CD4-positive, alpha-beta T cell treated with Interleukin-12 subunit alpha and Interleukin-12 subunit beta, for 1 hour (primary cell): Measurements from ENCODE around the gene ALOX15.
"Not testable (repeated sequence)": the region's sequence is repeated elsewhere in the genome, so short reads cannot be mapped to it uniquely, and the experiment has no call there.

Experiments
- DNase-seq: peaks from one replicate; pipeline ENCODE4 v3.0.0-alpha.2; 2020

Gene ALOX15

DNA sequence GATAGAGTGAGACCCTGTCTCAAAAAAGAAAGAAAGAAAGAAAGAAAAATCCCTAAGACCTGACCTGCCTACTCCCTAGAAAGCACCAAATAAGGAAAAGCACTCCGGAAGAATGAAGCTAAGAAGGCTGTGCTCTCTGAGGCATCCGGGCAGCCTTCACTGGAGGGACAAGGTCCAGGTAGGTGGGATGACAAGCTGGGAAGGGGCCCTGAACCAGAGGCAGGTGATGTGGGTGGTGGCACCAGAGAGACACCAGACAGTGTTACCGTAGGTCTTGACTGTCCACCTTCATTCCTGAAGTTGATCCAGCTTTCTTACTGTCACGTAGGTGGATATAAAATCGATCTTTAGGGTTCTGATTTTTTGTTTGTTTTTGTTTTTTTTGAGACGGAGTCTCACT is 30.8 kb downstream of the ALOX15 start:
- DNase-seq, result no peak

DNA sequence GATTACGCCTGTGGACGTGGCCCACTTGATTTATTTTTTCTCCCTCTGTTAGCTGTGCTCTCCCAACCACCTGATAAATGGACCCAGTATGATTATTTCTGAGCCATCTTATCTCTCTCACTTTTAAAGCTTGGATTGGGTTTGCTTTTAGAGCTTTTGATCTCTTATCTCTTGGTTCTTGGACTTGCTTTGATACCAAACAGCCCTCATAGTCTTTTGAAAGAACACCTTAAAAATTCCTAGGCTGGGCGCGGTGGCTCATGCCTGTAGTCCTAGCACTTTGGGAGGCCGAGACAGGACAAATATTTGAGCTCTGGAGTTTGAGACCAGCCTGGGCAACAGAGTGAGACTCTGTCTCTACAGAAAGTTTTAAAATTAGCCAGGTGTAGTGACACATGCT is 31.3 kb downstream of the ALOX15 start:
- no peak for DNase-seq

DNA sequence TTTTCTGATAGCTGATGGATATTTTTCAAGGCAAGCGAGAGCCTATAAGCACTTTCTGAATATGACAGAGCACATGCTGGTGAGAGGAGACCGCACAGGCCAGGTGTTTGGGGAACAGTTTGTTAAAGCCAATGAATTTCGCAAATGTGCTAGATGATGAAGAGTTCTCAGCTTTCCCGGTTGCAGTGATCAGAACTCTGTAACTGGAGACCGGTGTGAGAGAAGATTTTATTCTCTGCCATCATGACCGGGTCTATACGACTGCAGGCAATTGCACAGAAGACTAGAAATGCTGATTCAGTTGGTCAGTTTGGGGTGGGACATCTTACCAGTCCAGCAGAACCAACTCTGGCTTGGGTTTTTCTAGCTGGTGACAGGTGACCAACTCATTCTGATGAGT is 31.7 kb downstream of the ALOX15 start:
- DNase-seq, result no peak

DNA sequence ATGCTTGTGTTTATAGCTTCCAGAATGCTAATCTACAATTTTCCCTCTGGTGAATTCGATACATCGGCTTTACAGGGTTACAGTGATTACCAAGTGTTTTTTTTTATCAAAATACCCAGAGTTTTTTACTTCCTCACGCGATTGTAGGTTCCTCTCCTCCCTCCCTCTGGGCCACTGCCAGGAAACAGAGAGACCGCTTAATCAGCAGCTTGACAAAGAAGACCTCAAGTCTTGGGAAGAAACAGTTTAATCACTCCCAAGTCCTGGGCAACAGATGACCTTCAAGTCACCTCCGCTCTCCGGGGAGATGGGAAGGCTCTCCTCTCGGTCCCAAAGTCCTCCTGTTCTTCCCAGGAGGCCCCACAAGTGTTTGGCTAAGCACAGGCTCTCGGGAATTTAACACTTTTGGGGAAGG is 33.7 kb downstream of the ALOX15 start:
- no peak for DNase-seq

DNA sequence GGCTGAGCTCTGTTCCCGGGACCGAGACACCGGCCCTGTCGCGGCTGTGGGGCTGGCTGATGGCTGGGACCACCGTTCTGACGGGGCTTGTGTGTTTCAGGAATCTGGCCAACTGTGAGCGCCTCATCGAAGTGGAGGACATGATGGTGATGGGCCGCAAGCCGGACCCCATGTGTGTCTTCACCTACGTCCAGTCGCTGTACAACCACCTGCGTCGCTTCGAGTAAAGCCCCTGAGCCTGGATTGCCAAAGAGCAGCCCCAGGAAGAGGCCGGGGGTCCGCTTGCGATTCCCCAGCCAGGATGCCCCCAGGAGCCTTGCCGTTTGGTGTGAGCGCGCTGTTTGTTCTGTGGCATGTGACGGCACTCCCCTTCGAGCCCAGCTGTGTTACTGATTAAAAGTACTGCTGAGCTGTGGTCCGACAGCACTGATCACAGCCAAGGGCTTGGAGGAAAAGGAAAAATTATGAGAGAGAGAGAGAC is 34.2 kb downstream of the ALOX15 start:
- DNase-seq, result no peak

DNA sequence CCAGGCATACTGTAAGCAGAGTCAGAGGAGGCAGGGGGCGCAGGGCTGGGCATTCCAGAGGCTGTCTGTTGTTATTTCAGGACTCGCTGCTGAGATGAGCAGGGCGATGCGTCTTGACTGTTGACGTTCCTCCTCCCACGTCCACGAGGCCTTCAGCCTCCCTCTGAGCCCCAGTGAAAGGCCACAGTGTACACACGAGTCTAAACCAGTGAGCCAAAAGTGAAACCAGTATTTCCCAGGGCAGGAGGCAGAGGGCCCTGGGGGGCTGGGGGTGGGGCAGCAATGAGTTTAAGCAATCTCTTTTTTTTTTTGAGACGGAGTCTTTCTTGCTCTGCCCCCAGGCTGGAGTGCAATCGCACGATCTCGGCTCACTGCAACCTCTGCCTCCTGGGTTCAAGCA is 35.7 kb downstream of the ALOX15 start:
- no peak for DNase-seq

DNA sequence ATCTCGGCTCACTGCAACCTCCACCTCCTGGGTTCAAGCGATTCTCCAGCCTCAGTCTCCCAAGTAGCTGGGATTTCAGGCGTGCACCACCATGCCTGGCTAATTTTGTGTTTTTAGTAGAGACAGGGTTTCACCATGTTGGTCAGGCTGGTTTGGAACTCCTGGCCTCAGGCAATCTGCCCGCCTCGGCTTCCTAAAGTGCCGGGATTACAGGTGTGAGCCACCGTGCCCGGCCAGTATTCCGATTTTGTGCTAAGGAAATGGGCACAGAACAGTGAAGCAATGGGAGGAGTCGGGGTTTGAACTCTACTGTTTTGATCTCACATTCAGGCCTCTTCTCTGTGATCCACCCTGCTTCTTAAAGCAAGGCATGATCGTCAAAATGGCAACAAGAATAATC is 36.7 kb downstream of the ALOX15 start:
- not testable (repeated sequence) for DNase-seq

DNA sequence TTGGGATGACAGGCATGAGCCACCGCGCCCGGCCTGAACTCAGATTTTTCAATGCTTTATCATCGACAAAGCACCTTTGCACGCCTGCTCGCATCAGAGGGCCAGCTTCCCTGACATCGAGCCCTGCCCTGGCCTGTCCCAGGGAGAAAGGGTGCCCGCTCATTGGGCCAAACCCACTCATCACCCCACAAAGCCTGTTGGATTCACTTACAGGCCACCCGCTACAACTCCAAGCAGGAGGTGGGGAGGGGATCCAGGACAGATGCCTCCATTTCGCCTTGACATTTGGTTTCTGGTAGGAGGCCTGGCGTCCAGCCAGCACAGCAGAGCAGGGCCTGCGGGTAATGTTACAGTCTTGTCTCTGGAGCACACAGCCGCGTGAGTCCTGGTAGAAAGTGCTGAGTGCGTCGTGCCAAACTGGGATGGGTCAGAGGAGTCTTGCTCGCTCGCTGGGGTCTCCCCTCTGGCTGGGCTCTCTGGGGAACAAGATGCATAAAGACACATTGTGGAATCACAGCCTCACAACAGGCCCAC is 37.3 kb downstream of the ALOX15 start:
- no peak for DNase-seq

DNA sequence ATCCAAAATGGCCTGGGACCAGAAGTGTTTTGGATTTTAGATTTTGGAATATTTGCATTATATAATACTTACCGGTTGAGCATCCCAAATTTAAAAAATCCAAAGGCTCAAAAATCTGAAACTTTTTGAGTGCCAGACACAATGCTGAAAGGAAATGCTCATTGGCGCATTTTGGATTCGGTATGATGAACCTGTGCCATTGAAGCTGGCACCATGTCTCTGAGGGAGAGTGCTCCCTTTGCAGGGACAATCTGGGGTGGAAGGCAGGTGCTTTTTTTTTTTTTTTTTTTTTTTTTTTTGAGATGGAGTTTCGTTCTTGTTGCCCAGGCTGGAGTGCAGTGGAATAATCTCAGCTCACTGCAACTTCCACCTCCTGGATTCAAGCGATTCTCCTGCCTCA is 39.4 kb downstream of the ALOX15 start:
- no peak for DNase-seq

DNA sequence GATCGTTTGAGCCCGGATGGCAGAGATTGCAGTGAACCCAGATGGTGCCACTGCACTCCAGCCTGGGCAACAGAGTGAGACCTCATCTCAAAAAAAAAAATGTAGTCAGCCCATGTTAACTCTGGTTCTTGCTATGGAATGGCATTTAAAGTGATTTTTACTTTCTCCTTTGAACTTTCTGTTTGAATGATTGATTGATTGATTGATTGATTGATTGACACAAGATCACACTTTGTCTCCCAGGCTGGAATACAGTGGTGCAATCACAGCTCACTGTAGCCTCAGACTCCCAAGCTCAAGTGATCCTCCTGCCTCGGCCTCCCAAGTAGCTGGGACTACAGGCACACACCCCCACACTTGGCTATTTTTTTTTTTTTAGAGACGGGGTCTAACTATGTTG is 40.2 kb downstream of the ALOX15 start:
- DNase-seq, result no peak

DNA sequence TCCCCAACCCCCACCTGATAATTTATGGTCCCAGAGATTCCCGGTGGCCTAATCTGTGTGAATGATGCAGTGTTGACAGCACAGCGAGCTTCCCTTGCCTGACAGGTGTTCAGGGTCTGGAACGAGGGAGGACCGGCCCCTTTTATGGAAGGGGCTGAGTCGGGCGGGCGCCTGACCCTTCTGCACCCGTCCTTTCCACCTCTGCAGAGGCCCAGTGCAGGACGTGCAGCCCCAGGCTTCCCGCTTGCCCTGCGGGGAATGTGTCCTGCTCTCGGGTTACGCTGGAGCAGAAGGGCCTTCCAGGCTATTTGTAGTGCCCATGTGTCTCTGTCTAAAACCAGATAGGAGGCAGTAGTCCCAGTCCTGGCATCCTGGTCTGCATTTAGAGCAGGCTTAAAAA is 40.9 kb downstream of the ALOX15 start:
- DNase-seq, result no peak

DNA sequence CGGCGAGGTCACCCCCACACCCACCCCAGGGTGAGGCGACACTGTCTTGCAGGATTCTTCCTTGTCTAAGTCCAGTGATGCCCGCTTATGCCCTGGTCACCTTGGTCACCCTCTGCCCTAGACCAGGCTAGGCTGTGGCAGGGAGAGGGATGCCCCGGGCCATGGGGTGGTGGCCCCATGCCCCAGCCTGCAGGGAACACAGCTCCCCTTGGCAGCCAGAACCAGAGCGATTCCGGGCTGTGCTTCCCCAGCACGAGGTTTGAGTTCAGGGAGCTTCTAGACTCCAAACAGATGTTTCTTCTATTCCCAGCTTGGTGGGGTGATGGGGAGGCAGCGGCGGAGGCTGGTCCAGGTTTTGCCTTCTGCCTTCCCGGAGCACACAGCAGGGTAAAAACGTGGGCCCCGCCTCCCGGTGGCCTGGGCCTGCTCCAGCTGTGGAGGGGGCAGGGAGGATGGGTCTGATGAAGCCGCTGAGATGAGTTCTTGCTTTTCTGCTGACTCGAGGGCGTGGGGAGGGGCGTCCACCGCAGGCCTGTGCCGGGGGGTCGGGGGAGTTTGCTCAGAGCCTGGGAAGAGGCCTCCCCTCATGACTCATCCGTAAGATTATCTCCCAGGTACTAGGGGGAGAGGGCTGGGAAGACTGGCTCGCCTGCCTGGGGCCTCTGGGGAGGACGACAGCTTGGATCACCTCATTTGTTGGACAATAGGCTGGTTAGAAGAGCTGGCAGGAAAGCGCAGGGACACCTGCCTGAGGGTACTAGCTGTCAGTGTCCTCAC is 41.8 kb downstream of the ALOX15 start:
- no peak for DNase-seq

DNA sequence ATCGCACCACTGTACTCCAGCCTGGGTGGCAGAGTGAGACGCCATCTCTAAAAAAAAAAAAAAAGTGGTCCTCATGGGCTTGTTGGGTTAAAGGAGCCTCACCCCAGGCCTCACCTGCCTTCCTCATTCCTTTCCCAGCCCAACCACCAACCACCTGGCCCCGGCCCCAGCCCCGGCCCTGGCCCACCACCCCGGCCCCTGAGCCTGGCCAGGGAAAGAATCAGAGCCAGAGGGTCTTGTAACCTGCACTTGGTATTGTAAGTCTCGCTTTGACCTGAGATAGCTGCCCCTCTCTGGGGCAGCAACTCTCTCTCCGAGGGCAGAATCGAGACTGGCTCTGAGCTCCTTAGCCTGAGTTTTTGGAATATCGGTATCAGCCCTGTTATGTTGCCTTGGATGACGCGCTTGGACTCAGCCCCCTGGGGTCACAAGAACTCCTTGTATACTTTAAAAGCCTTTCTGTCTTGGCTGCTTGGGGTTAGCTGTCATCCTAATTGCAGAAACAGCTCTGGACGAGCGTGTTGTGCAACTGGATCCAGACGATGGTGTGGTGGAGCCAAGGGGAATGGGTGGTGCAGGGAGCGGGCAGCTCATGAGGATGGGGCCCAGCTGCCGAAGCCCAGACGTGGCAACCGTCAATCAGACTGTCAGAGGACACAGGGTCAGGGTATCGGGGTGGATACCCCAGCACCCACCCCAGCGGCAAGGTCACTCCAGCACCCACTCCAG is 42.5 kb downstream of the ALOX15 start:
- DNase-seq, result no peak

DNA sequence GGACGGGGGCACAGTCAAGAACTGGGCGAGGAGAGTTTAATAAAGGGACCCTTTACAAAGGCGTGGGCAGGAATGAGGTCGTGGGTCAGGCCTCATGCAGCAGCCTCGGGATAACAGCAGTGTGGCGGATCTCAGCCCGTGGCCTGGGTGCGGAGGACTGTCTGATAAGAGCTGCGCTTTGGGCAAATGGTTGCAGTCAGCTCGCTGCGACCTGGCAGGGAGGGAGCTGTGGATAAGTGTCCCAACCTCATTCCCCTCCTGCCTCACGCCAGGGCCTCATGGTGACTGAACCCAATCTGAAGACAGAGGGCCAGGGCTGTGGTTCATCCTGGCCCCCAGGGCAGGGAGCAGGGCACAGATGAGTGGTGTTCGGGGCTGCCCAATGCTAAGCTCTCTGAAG is 43.5 kb downstream of the ALOX15 start:
- no peak for DNase-seq

DNA sequence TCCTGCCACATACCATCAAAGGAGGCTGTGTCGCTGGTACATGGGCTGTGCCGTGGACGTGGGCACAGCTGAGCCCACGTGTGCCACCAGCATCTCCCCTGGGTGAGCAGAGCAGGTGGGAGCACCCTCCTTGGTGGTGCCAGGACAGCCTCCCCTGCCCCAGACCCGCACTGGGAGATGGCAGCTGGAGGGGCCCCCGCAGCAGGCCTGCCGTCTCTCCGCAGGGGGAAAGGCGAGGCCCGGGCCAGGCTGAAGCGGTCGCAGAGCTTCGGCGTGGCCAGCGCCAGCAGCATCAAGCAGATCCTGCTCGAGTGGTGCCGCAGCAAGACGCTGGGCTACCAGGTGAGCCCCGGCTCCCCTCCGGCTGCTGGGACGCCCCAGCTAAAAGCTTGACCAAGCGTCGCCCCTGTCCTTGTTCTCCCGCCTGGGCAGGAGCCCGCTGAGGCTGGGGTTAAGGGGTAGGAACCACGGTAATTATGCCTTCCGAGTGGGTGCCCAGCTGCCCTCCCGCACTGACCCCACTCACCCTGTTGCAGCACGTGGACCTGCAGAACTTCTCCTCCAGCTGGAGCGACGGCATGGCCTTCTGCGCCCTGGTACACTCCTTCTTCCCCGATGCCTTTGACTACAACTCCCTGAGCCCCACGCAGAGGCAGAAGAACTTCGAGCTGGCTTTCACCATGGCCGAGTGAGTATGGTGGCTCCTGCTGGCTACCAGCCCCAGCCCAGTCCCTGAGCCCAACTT is 44.7 kb downstream of the ALOX15 start:
- no peak for DNase-seq

DNA sequence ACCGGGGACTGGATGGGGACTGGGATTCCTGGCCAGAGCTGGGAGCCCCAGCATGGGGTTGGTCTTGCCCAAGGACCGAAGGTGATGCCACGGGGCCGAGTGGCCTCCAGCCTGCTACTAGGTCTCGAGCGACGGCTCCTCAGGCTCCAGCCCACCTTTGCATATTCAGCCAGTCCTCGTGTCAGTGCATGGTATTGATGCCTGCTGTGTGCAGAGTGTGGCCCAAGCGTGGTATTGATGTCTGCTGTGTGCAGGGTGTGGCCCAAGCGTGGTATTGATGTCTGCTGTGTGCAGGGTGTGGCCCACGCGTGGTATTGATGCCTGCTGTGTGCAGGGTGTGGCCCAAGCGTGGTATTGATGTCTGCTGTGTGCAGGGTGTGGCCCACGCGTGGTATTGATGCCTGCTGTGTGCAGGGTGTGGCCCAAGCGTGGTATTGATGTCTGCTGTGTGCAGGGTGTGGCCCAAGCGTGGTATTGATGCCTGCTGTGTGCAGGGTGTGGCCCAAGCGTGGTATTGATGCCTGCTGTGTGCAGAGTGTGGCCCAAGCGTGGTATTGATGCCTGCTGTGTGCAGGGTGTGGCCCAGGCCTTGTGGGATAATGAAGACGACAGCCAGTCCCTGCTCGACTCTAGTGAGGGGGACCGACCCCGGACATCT is 45.7 kb downstream of the ALOX15 start:
- not testable (repeated sequence) for DNase-seq

DNA sequence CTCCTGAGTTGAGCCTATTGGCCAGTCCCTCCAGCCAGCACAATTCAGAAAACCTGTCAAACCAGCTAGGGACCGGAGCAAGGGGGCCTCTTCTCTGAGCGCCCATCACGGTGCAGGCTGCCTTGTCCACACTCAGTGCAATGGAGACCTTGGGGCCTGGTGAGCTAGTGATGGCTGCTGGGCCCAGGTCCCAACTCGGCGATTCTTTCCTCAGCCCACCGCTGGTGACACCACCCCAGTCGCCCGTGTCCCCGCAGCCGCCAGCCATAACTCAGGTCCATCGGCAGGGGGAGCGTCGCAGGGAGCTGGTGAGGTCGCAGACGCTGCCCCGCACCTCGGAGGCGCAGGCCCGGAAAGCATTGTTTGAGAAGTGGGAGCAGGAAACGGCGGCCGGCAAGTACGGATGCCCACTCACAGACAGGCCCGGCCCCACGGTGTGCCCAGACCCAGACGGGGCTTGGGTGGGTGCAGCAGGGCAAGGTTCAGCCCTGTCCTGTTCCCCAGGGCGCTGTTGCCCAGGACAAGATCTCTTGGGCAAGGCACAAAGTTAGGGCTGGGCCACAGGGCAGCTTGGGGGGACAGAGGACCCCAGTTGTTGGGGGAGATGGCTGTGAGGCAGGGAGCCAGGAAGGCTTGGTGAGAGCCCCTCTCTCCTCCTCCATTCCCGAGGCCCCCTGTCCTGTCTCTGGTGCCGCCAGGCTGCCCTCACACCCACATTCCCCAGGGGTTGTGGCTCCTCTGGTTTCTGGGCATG is 46.4 kb downstream of the ALOX15 start:
- peak; percentile 17 for DNase-seq

DNA sequence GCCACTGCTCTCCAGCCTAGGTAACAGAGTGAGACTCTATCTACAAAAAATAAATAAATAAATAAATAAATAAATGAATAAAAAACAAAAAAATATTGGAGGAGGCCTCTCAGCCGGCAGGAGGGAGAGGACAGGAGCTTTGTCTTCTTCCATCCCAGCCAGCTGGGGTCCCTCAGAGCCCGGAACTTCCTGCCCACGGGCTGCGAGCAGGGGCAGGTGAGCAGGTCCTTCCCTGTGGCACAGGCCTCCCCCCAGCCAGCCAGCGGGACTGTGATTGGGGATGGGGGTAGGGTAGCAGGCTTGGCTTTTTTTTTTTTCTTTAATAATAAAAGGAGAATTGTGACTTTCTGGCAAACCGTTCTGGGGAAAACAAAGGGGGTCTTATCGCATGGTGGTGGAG is 47.1 kb downstream of the ALOX15 start:
- DNase-seq, result no peak

DNA sequence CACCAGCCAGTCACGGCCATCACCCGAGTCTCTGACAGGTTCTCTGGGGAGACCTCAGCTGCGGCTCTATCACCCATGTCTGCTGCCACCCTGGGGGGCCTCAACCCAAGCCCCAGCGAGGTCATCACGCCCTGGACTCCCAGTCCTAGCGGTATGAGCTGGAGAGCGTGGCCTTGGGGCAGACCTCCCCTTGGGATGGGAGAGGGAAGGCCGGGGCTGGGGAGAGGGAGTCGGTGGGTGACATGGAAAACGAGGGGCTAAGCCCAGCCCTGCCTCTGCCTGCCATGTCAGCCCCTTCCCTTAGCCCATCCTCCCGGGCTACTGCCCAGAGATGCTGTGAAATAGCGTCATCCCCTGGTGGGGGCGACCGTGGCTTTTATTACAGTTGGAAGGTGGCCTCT is 48.5 kb downstream of the ALOX15 start:
- DNase-seq, result no peak

DNA sequence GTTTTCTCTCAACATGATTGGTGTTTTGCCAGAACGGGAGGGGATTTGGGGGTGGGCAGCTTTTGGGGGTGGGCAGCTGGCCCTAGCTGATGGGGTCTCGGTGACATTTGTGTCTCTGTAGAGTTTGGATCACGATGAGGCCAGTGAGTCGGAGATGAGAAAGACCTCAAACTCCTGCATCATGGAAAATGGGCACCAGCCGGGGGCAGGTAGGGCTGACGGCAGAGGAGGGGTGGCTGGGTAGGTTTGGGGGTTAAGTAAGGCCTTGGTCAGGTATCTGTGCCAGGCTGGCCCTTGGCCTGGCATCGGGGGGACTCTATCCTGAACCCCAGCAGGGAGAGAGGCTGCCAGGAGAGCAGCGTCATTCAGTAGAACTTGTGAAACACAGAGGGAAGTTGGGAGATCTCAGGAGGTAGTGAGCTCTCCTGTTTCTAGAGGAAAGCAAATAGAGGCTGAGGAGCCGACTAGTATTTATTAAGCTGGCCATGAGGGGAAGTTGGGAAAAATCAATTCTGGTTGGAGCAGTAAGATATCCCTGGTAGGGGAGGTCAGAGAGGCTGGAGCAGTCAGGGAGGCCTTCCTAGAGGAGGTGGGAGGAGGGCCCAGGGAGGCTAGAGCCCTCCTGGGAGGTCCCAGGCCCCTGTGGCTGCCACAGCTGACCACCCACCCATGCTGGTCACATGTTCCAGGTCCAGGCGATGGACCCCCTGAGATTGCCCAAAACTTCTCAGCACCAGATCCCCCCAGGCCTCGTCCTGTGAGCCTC is 49.1 kb downstream of the ALOX15 start:
- DNase-seq, result no peak

DNA sequence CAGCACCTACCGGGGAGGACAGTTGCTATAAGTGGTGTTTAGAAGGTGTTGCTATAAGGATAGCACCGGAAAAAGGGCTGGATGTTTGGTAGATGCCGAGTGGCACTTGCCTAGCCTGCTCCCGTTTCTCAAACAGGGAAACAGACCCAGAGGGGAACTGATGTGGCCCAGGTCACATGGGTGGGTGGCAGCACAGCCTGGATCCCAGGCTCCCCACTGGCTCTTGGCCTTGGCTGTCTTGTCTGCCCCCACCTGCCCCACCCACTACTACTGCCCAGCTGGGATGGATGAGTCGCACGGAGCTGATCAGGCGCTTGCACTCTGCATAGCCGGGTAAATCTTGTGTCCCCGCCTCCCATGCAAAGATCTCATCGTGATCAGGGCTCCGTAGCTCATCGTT is 49.9 kb downstream of the ALOX15 start:
- no peak for DNase-seq
